ENCODE results near the gene ZKSCAN3.

- TF ChIP-seq CTCF (IDR thresholded peaks at IDR 0.05; ENCODE audit: control extremely low read depth in 1 of 3, insufficient read depth in 1 of 3, low read depth in 1 of 3, low read length in 3 of 3) = no peak
- TF ChIP-seq CHD2 (IDR thresholded peaks at IDR 0.05; ENCODE audit: low read length) = no peak
- TF ChIP-seq POLR2A (IDR thresholded peaks at IDR 0.05; ENCODE audit: control extremely low read depth in 1 of 2, low read depth in 2 of 2, low read length in 2 of 2) = no peak
- no peak for TF ChIP-seq NANOG (IDR thresholded peaks at IDR 0.05; ENCODE audit: insufficient read depth, low read depth, low read length, poor library complexity, severe bottlenecking)
- no peak for TF ChIP-seq MAFK (IDR thresholded peaks at IDR 0.05; ENCODE audit: low read depth, low read length)
These were observed 28.1 kb downstream of the ZKSCAN3 start for GRCh38 chr6:28377879-28378278.

All from H1 (cell line).